GM18873 (cell line): ENCODE data around the gene TMEM225B.
"Not testable (repeated sequence)": the region's sequence is repeated elsewhere in the genome, so short reads cannot be mapped to it uniquely, and the experiment has no call there.

Source experiments
- ATAC-seq: cut with Tn5 transposase; IDR thresholded peaks from one replicate; pipeline ENCODE4 v1.9.1; 2021; ENCODE audit warnings: mild to moderate bottlenecking, moderate library complexity, moderate number of reproducible peaks; ENCODE audit not compliant: unreplicated experiment, low FRiP score

Gene TMEM225B

GRCh38 chr7:99576251-99576650 is 21.8 kb upstream of the TMEM225B start:
- no peak for ATAC-seq

DNA sequence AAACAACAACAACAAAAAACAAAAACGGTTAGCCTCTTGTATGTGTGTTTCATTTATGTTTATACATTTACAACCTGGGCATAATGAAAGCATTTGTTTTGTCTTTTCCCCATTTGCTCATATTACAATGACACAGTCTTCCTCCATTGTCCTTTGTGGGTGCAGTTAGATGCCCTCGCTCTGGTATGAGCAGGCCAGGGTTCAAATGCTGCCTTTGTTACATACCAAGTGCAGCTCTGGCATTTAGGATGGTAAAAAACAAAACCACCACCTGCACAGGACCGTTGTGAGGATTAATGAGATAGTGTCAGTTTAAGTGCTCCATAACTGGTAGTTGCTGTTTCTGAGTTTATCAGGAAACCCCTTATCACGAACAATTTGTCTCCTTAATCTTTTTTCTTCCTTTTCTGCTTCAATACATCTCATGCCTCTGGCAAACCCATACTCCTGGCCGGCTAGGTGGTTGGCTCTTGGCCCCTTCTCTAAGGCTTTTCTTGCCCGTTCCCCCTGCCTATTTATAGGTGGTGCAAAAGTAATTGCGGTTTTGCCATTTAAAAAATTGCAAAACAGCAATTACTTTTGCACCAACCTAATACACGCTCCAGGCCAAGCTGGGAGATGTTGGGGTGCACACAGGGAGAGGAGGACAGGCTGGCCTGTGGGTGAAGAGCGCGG is 18.6 kb upstream of the TMEM225B start:
- no peak for ATAC-seq

DNA sequence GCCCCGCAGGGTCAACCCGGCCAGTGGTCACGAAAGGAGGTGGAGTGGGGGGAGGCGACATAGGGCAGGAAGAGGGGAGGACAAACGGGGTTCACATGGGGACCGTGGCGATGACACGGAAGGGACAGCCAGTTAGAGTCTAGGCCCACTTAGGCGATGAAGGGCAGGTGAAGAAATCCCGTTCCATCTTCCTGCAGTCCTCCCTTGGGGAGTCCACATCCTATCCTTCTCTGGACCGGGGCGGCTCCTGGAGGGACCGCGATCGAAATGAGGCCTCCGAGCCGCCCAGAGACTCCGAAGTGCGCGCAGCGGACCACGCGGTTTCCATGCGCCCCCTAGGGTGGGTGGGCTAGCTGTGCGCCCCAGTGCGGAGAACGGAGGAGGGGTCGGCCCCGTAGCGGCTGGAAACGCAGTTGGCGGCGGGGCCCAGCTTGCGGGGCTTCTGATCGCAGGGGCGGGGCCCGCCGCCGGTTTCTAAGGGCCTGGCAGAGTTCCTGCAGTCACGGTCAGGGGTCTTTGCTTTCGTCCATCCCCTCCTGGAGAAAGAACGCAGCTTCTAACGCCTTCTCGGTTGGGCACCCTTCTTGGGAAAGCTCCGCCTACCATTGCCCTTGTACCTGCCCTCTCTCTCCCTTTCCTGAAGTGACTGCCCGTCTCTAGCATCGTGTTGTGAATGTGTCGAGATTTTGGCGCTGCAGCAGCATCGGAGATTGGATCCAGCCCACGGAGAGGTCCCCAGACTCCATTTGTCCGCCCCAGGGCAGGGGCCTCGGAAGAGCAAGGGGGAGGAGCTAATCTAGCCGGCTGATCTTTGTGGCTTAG is 17.9 kb upstream of the TMEM225B start:
- ATAC-seq: no peak

GRCh38 chr7:99580778-99581332 is 17.2 kb upstream of the TMEM225B start:
- ATAC-seq: not testable (repeated sequence)

DNA sequence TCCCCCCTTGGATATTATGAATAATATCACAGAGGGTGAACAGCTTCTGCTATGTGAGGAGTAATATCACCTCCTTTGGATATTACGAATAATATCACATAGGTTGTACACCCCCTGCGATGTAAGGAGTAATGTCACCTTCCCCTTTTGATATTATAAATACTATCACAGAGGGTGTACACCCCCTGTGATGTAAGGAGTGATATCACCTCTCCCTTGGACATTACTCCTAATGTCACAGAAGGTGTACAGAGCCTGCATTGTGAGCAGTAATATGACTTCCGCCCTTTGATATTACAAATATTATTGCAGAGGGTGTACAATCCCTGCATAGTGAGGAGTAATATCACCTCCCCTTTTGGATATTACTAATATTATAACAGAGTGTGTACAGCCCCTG is 9.2 kb upstream of the TMEM225B start:
- no peak for ATAC-seq

- no peak for ATAC-seq
Observed at GRCh38 chr7:99594948-99595745, 2.9 kb upstream of the TMEM225B start.

- no peak for ATAC-seq
Observed at GRCh38 chr7:99596408-99596955, 1.6 kb upstream of the TMEM225B start.

- no peak for ATAC-seq
Observed at GRCh38 chr7:99599836-99600235, 1.8 kb downstream of the TMEM225B start.

DNA sequence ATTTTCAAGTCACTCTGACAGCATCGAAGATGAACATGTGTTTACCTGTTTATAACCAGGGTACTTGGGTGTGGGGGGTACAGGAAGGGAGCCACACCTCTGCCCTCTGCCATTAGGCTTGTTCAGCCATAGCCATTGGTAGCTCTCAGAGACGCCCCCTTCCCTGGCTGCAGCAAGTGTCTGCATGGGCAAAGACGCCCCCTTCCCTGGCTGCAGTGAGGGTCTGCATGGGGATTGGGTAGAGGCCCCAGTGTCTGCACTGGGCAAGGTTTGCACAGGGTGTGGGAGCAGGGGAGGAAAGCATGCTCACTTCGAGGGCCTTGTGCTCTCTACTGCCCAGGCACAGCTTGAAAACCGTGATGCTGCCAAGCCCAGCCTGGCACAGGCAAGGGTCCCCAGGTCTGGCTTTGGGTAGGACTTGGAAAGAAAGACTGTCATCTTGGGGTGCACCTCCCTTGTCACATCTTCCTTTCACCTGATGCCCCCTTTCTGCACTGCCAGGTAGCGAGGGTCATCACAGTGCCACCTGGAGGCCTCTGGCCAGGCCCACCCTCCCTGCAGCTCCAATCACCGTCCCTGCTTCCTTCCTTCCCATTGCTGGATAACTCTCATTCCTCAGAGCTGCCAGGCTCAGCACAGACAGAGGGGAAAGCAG is 3.7 kb downstream of the TMEM225B start:
- ATAC-seq: no peak

DNA sequence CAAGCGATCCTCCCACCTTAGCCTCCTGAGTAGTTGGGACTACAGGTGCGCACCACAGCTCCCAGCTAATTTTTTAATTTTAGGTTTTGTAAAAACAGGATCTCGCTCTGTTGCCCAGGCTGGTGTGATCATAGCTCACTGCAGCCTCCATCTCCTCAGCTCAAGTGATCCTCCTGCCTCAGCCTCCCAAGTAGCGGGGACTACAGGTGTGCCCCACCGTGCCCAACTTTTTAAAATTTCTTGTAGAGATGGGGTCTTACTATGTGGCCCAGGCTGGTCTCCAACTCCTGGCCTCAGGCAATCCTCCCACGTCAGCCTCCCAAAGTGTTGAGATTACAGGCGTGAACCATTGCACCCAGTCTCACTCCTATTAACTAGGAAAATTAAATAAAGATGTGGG is 7.5 kb downstream of the TMEM225B start:
- no peak for ATAC-seq

DNA sequence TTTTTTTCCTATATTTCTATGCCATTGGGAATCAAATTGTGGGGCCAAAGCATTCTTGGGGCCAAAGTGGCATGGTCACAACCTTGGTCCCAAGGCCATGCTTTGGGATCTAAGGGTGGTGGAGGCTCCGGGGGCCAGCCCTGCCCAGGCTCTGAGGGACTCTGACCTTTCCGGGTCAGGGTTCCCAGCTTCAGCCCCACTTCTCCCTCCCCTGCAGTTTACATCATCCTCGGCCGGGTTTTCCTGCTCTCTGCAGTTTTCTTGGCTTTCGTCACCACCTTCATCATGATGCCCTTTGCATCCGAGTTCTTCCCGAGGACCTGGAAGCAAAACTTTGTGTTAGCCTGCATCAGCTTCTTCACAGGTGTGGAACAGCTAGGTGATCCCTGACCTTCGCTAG is 8.5 kb downstream of the TMEM225B start:
- no peak for ATAC-seq

- ATAC-seq: no peak
Observed at GRCh38 chr7:99607548-99607947, 9.5 kb downstream of the TMEM225B start.

DNA sequence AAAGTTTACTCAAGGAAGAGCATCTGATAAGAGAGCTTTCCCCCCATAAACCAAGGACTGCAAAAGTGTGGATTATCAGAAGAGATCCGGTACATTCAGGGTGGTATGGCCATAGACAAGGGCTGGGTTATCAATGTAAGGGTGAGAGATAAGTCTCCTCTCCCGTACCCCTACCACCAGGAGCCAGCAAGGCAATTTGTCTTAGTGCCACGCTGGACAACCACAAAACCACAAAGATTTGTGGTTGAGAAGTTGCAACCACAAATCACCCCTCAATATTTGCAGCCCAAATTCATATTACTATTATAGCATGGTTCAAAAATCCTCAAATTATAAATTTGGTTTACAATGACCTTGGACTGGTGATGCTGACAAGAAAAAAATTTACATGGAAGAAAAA is 16.4 kb downstream of the TMEM225B start:
- ATAC-seq: no peak

DNA sequence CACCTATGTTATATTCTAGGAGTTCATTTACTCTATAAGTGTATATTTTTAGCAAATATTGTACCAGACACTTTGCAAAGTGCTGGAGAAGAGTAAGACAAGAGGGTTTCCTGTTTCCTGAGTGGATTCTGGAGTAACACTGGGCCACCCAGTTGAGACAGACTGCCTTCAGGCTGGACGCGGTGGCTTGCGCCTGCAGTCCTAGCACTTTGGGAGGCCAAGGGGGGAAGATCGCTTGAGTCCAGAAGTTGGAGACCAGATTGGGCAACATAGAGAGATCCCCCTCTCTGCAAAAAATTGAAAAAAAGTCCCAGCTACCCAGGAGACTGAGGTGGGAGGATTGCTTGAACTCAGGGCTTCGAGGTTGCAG is 17.9 kb downstream of the TMEM225B start:
- no peak for ATAC-seq

DNA sequence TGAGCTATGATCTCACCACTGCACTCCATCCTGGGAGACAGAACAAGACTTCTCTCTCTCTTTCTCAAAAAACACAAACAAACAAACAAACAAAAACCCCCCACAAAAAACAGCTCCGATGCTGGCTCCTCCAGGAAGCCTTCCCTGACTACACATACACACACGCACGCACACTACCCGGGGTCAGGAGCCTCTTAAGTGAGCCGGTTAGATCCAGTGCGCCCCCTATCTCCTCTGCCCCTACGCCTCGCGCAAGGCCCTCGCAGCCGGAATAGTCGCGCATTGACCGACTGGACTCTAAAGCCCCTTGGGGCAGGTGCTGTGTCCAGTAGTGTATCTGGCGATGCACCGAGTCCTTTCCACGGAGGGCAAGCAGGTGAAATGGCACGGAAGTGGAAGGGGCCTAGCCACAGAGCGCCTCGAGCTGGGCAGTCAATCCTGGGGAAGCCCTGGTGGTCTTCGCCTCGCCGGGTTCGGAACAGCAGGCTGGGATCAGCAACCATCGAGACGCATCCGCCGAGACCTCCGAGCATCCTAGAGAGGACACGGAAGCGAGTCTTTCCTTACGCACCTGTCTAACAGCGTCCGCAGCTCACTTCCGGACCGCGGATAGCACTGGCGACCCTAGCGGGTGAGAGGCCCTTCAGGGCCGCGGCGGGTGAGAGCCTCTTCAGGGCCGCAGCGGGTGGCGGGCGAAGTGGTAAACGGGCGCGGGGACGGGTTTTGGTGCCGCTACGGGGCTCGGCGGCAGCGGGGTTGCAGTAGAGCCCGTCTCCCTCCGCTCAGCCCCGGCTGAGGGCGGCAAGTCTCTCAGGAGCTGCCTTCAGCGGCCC is 18.5 kb downstream of the TMEM225B start, which contains the start of gene ZSCAN25:
Gene ZSCAN25, plus strand, starts transcription at position 588 of the 833 bp plus-strand sequence. CDS start 2,661 bp downstream, outside the sequence.
- peak; percentile 80 for ATAC-seq

DNA sequence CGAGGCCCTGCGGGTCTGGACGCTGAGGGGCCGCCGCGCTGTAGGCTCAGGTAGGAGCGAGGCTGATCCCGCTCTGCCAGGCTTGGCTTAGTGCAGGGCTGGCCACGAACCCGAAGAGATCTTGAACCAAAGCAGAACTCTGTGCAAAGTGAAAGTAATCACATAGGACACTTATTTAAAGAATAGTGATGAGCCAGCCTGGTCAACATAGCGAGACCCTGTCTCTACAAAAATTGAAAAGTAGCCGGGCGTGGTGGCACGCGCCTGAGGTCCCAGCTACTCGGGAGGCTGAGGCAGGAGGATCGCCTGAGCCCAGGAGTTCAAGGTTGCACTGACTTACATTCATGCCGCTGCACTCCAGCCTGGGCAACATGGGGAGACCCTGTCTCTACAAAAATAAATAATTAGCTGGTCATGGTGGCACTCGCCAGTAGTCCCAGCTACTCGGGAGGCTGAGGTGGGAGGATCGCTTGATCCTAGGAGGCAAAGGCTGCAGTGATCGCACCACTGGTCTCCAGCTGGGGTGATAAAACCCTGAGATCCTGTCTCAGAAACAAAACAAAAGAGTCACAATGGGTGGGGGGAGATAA is 19.2 kb downstream of the TMEM225B start:
- ATAC-seq: no peak

- no peak for ATAC-seq
Observed at GRCh38 chr7:99618726-99619125, 20.7 kb downstream of the TMEM225B start.

DNA sequence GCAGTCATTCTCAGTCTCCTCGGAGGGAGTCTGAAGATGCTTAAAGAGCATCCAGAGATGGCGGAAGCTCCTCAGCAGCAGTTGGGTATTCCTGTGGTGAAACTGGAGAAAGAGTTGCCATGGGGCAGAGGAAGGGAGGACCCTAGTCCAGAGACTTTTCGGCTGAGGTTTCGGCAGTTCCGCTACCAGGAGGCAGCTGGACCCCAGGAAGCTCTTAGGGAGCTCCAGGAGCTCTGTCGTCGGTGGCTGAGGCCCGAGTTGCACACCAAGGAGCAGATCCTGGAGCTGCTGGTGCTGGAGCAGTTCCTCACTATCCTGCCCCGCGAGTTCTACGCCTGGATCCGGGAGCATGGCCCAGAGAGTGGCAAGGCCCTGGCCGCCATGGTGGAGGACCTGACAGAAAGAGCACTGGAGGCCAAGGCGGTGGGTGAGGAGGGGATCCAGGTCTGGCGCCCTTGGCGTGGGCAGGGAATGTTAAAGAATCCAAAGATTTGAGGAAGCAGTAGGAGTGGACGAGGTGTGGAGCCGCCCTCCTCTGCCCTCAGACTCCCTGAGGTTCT is 21.6 kb downstream of the TMEM225B start:
- ATAC-seq: no peak
